Mesenchymal stem cell (in vitro differentiated cells and primary cell): ENCODE measurements around the gene KLHL1.

ENCODE experiments used
- DNase-seq: peaks from one replicate; pipeline ENCODE4 v3.0.0-alpha.2; 2013
- H2AFZ ChIP-seq: one replicate; pipeline ENCODE4 v1.6.1; 2013; ENCODE audit warnings: low read depth, mild to moderate bottlenecking, control low read depth, inconsistent platforms, low read length, moderate library complexity
- H2AK5ac ChIP-seq: 2 replicates; pipeline ENCODE4 v1.6.1; 2013; ENCODE audit warnings: low read length, moderate library complexity, mild to moderate bottlenecking, inconsistent platforms; ENCODE audit not compliant: severe bottlenecking
- H2BK120ac ChIP-seq: one replicate; pipeline ENCODE4 v1.6.1; 2013; ENCODE audit warnings: low read depth, mild to moderate bottlenecking, inconsistent platforms, low read length, moderate library complexity
- H2BK12ac ChIP-seq, 2 experiments: one replicate each; pipeline ENCODE4 v1.6.1; 2013; ENCODE audit warnings: inconsistent platforms in 2 of 2, low read length in 2 of 2, mild to moderate bottlenecking in 2 of 2, moderate library complexity in 2 of 2, control low read depth in 1 of 2
- H2BK15ac ChIP-seq: one replicate; pipeline ENCODE4 v1.6.1; 2013; ENCODE audit warnings: mild to moderate bottlenecking, low read depth, inconsistent platforms; ENCODE audit not compliant: poor library complexity, severe bottlenecking
- H2BK5ac ChIP-seq: 2 replicates; pipeline ENCODE4 v1.6.1; 2013; ENCODE audit warnings: low read depth, mild to moderate bottlenecking, low read length, control low read depth, inconsistent platforms; ENCODE audit not compliant: poor library complexity, severe bottlenecking
- H3K14ac ChIP-seq, 2 experiments: one replicate each; pipeline ENCODE4 v1.6.1; 2013; ENCODE audit warnings: inconsistent platforms in 2 of 2, low read length in 2 of 2, control low read depth in 1 of 2, mild to moderate bottlenecking in 1 of 2, moderate library complexity in 1 of 2
- H3K18ac ChIP-seq, 2 experiments: one replicate each; pipeline ENCODE4 v1.6.1; 2013; ENCODE audit warnings: inconsistent platforms in 2 of 2, low read length in 2 of 2, control low read depth in 1 of 2, low read depth in 1 of 2, mild to moderate bottlenecking in 1 of 2
- H3K23ac ChIP-seq, 2 experiments: one replicate each; pipeline ENCODE4 v1.6.1; 2013; ENCODE audit warnings: inconsistent platforms in 2 of 2, low read length in 2 of 2, mild to moderate bottlenecking in 2 of 2, moderate library complexity in 2 of 2, control low read depth in 1 of 2
- H3K27ac ChIP-seq: 2 replicates; pipeline ENCODE4 v1.5.1; 2013; ENCODE audit warnings: mild to moderate bottlenecking, moderate library complexity, low read length, control low read depth, inconsistent platforms; ENCODE audit not compliant: poor library complexity, severe bottlenecking
- H3K27me3 ChIP-seq, 2 experiments: 2 replicates each; pipeline versions ENCODE4 v1.6.1 to v1.7.0; 2013; ENCODE audit warnings: low read length in 2 of 2, mild to moderate bottlenecking in 2 of 2, moderate library complexity in 2 of 2, control low read depth in 1 of 2, inconsistent platforms in 1 of 2; ENCODE audit not compliant: control insufficient read depth in 1 of 2, insufficient read depth in 1 of 2
- H3K36me3 ChIP-seq, 2 experiments: 2 replicates each; pipeline versions ENCODE4 v1.6.1 to v1.7.0; 2013; ENCODE audit warnings: low read length in 2 of 2, control low read depth in 1 of 2, inconsistent platforms in 1 of 2, low read depth in 1 of 2, mild to moderate bottlenecking in 1 of 2; ENCODE audit not compliant: insufficient read depth in 2 of 2, control insufficient read depth in 1 of 2
- H3K4ac ChIP-seq, 2 experiments: one replicate each; pipeline ENCODE4 v1.6.1; 2013; ENCODE audit warnings: inconsistent platforms in 2 of 2, low read length in 2 of 2, mild to moderate bottlenecking in 2 of 2, moderate library complexity in 2 of 2, control low read depth in 1 of 2, low read depth in 1 of 2
- H3K4me1 ChIP-seq: 2 replicates; pipeline ENCODE4 v1.6.1; 2013; ENCODE audit warnings: low read depth, low read length, control low read depth; ENCODE audit not compliant: control insufficient read depth, insufficient read depth
- H3K4me2 ChIP-seq: 2 replicates; pipeline ENCODE4 v1.6.1; 2013; ENCODE audit warnings: low read length, mild to moderate bottlenecking, inconsistent platforms; ENCODE audit not compliant: poor library complexity, severe bottlenecking
- H3K4me3 ChIP-seq, 2 experiments: 2 replicates each; pipeline versions ENCODE4 v1.5.1 to v1.7.0; 2013; ENCODE audit warnings: low read length in 2 of 2, mild to moderate bottlenecking in 2 of 2, control low read depth in 1 of 2, low read depth in 1 of 2; ENCODE audit not compliant: insufficient read depth in 1 of 2
- H3K79me1 ChIP-seq: replicated peaks from 2 replicates; pipeline ENCODE4 v1.6.1; 2013; ENCODE audit warnings: mild to moderate bottlenecking, control low read depth, low read length, inconsistent platforms; ENCODE audit not compliant: poor library complexity, severe bottlenecking
- H3K9ac ChIP-seq: 2 replicates; pipeline ENCODE4 v1.7.0; 2013; ENCODE audit warnings: mild to moderate bottlenecking, low read length, moderate library complexity
- H3K9me3 ChIP-seq: 2 replicates; pipeline ENCODE4 v1.7.0; 2013; ENCODE audit warnings: mild to moderate bottlenecking, low read length; ENCODE audit not compliant: control insufficient read depth
- H4K8ac ChIP-seq: one replicate; pipeline ENCODE4 v1.6.1; 2013; ENCODE audit warnings: inconsistent platforms, mild to moderate bottlenecking, low read length, moderate library complexity
- H4K91ac ChIP-seq: one replicate; pipeline ENCODE4 v1.6.1; 2013; ENCODE audit warnings: mild to moderate bottlenecking, low read length, inconsistent platforms
- WGBS: methylation state at CpG from one replicate; pipeline ENCODE4 v1.1.7; 2013; ENCODE audit warnings: mixed read lengths; 5-methylcytosine and 5-hydroxymethylcytosine counted together

Gene KLHL1

GRCh38 chr13:70022646-70023045, 85.6 kb downstream of the KLHL1 start:
- 100% methylated on average over 1 of the region's 3 CpGs for WGBS
- H2BK12ac ChIP-seq: no peak overlapping the region

GRCh38 chr13:70016116-70016515, 92.1 kb downstream of the KLHL1 start:
- WGBS: 56% methylated on average over 3 of the region's 3 CpGs

More at GRCh38 chr13:70022646-70023045, 85.6 kb downstream of the KLHL1 start:
- Histone ChIP-seq H3K9me3 (peaks cover 3% of the 10 kb centered on the region), H4K91ac (no peak overlapping the region), H3K36me3 (no peaks in the 10 kb centered on the region), H2BK15ac (no peak overlapping the region), H3K4me2 (no peak overlapping the region), H3K18ac (no peak overlapping the region), H3K4me3 (no peak overlapping the region), H3K9ac (no peak overlapping the region), H2AK5ac (no peak overlapping the region), H4K8ac (no peak overlapping the region), H3K14ac (no peak overlapping the region), H2BK120ac (no peak overlapping the region), H3K79me1 (no peaks in the 10 kb centered on the region), H3K23ac (no peak overlapping the region), H2AFZ (no peak overlapping the region), H3K4me1 (no peaks in the 10 kb centered on the region), H2BK5ac (no peak overlapping the region), H3K4ac (no peak overlapping the region), H3K27me3 (no peaks in the 10 kb centered on the region), H3K27ac (no peak overlapping the region)
- no peak for DNase-seq

DNA sequence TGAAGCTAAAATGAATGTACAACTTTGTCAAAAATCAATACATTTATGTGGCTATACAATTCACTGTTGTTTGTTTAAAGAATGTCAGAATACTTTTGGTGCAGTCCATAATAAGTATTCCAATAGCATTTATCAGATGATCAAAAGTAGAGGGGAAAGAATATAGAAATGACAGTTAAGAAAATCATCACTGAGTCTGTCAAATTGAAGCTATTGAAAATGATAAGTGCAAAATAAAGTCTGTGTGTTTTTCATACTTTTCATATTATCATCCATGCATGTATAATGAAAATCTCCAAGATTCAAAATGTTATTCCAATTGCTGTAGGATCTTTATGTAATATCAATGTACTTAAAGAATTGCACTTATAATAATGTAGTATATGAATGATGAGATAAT, 93.9 kb downstream of the KLHL1 start:
- no peak overlapping the region for H3K18ac ChIP-seq
- H3K4ac ChIP-seq: no peak overlapping the region
- H3K79me1 ChIP-seq: no peaks in the 10 kb centered on the region
- no peak overlapping the region for H3K4me2 ChIP-seq
- no peak overlapping the region for H3K14ac ChIP-seq
- no peaks in the 10 kb centered on the region for H3K27me3 ChIP-seq
- H3K9ac ChIP-seq: no peak overlapping the region
- H2AFZ ChIP-seq: no peak overlapping the region
- no peak overlapping the region for H4K8ac ChIP-seq
- H3K23ac ChIP-seq: no peak overlapping the region
- H2BK120ac ChIP-seq: no peak overlapping the region
- no peak overlapping the region for H2AK5ac ChIP-seq
- no peak overlapping the region for H3K4me3 ChIP-seq
- no peak overlapping the region for H4K91ac ChIP-seq
- H3K27ac ChIP-seq: no peak overlapping the region
- H3K36me3 ChIP-seq: no peaks in the 10 kb centered on the region
- H2BK12ac ChIP-seq: no peak overlapping the region
- H2BK15ac ChIP-seq: no peak overlapping the region
- H3K4me1 ChIP-seq: no peaks in the 10 kb centered on the region
- no peak overlapping the region for H2BK5ac ChIP-seq
- DNase-seq: no peak
- peaks cover 11% of the 10 kb centered on the region for H3K9me3 ChIP-seq

More at GRCh38 chr13:70016116-70016515, 92.1 kb downstream of the KLHL1 start:
- DNase-seq: no peak
- H4K8ac ChIP-seq: no peak overlapping the region
- no peak overlapping the region for H3K4me2 ChIP-seq
- H3K4ac ChIP-seq: no peak overlapping the region
- H3K18ac ChIP-seq: no peak overlapping the region
- H2AK5ac ChIP-seq: no peak overlapping the region
- no peak overlapping the region for H4K91ac ChIP-seq
- H3K9me3 ChIP-seq: peaks cover 11% of the 10 kb centered on the region
- H2AFZ ChIP-seq: no peak overlapping the region
- no peak overlapping the region for H3K4me3 ChIP-seq
- H3K27me3 ChIP-seq: no peaks in the 10 kb centered on the region
- no peaks in the 10 kb centered on the region for H3K36me3 ChIP-seq
- no peak overlapping the region for H3K14ac ChIP-seq
- no peak overlapping the region for H3K23ac ChIP-seq
- no peak overlapping the region for H2BK120ac ChIP-seq
- H3K9ac ChIP-seq: no peak overlapping the region
- H2BK5ac ChIP-seq: no peak overlapping the region
- no peak overlapping the region for H3K27ac ChIP-seq
- no peak overlapping the region for H2BK15ac ChIP-seq
- no peaks in the 10 kb centered on the region for H3K4me1 ChIP-seq
- no peaks in the 10 kb centered on the region for H3K79me1 ChIP-seq
- no peak overlapping the region for H2BK12ac ChIP-seq

DNA sequence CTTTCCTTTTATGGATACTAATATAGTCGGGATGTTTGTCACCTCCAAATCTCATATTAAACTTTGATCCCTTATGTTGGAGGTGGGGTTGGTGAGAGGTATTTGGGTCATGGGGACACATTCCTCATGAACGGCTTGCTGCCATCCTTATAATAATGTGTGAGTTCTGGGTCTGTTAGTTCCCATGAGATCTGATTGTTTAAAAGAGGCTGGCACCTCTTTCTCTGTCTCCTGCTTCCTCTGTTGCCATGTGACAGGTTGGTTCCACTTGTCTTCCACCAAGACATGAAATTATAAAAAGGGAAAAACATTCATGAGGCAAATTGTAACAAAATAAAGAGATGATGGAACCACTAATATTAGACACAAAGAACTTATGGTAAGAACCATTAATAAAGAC, 108.4 kb downstream of the KLHL1 start:
- no peak overlapping the region for H3K4me2 ChIP-seq
- WGBS: 77% methylated on average over 1 of the region's 2 CpGs
- DNase-seq: no peak
- no peak overlapping the region for H3K14ac ChIP-seq
- H4K91ac ChIP-seq: no peak overlapping the region
- no peak overlapping the region for H2AFZ ChIP-seq
- no peak overlapping the region for H2BK15ac ChIP-seq
- H2BK12ac ChIP-seq: no peak overlapping the region
- no peaks in the 10 kb centered on the region for H3K79me1 ChIP-seq
- H3K4me1 ChIP-seq: no peaks in the 10 kb centered on the region
- H3K27me3 ChIP-seq: no peaks in the 10 kb centered on the region
- H4K8ac ChIP-seq: no peak overlapping the region
- H2BK5ac ChIP-seq: no peak overlapping the region
- no peak overlapping the region for H3K18ac ChIP-seq
- H3K9me3 ChIP-seq: peaks cover 2% of the 10 kb centered on the region
- H2BK120ac ChIP-seq: no peak overlapping the region
- H3K4ac ChIP-seq: no peak overlapping the region
- no peak overlapping the region for H3K4me3 ChIP-seq
- no peak overlapping the region for H2AK5ac ChIP-seq
- H3K23ac ChIP-seq: no peak overlapping the region
- H3K27ac ChIP-seq: no peak overlapping the region
- no peak overlapping the region for H3K9ac ChIP-seq
- H3K36me3 ChIP-seq: no peaks in the 10 kb centered on the region
